ENCODE data around the gene HEATR5A. TPM values are rescaled to one million over a fixed set of nuclear protein-coding genes. Genes with fewer than 3 reads are reported as not detected.

The HEATR5A gene
- polyA plus RNA-seq, 2 of the 4 experiments (the other 2 are of a cell fraction): 29.5 to 49.5 TPM

DNA sequence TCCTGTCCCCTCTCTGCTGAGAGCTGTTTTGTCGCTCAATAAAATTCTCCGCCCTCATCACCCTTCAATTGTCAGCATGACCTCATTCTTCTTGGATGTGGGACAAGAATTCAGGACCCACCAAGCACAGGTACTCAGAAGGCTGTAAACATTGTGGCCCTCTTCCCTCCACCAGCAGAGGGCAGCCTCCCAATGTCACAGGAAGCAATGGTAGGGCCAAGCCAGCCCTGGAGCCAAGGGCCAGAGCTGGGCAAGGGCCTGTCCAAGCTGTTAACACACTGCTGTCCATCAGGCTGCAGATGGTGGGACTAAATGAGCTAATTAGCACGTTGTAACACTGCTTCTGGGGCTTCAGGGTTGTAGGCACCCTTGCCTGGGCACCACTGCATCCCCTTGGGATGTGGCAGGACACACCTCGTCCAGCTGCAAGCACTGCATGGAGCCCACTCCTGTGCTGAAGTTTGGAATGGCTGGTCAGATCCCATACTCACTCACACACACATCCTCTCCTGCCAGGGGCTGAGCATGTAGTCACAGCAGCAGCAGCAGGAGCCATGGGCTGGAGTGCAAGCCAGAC lies 150.1 kb downstream of the HEATR5A start:
- FAIRE-seq (no peak), DNase-seq (ENCODE audit: low read depth in 1 of 2, low spot score in 1 of 2) (peak in 1 of 2 experiments; percentile 53), ATAC-seq (peak in 1 of 2 experiments; percentile 74; a peak in 3 of 6 replicates)
- H3K27ac ChIP-seq: no peak overlapping the region
- no peak overlapping the region for H3K4me3 ChIP-seq
- 91% methylated on average over 2 of the region's 4 CpGs for WGBS (ENCODE audit: missing lambda C conversion rate)
- ChIA-PET CTCF (interaction anchor here (1.5 to 2.1 kb wide), 2 partner anchors 11 to 63 kb away, joined by 4 to 5 read pairs; partner anchors contain the start of gene HECTD1), POLR2A (no interaction called here)
- no peak overlapping the region for H3K4me2 ChIP-seq
- H3K9me3 ChIP-seq: 0 out of 3 replicates have a peak, but pooled peaks cover under 1% of the 10 kb centered on the region
- no peaks in the 10 kb centered on the region for H3K4me1 ChIP-seq
- no peak for TF ChIP-seq KDM5A (IDR thresholded peaks at IDR 0.05)
- TF ChIP-seq, protein P1, sequence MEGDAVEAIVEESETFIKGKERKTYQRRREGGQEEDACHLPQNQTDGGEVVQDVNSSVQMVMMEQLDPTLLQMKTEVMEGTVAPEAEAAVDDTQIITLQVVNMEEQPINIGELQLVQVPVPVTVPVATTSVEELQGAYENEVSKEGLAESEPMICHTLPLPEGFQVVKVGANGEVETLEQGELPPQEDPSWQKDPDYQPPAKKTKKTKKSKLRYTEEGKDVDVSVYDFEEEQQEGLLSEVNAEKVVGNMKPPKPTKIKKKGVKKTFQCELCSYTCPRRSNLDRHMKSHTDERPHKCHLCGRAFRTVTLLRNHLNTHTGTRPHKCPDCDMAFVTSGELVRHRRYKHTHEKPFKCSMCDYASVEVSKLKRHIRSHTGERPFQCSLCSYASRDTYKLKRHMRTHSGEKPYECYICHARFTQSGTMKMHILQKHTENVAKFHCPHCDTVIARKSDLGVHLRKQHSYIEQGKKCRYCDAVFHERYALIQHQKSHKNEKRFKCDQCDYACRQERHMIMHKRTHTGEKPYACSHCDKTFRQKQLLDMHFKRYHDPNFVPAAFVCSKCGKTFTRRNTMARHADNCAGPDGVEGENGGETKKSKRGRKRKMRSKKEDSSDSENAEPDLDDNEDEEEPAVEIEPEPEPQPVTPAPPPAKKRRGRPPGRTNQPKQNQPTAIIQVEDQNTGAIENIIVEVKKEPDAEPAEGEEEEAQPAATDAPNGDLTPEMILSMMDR (IDR thresholded peaks at IDR 0.05): peak; percentile 14; the same call in 1 of the 3 replicates
- TF ChIP-seq RAD21 (conservative IDR thresholded peaks at IDR 0.05 in 1 of 2, IDR thresholded peaks at IDR 0.05 in 1 of 2): peak in 1 of 2 experiments; percentile 40; a peak in 2 of 5 replicates

DNA sequence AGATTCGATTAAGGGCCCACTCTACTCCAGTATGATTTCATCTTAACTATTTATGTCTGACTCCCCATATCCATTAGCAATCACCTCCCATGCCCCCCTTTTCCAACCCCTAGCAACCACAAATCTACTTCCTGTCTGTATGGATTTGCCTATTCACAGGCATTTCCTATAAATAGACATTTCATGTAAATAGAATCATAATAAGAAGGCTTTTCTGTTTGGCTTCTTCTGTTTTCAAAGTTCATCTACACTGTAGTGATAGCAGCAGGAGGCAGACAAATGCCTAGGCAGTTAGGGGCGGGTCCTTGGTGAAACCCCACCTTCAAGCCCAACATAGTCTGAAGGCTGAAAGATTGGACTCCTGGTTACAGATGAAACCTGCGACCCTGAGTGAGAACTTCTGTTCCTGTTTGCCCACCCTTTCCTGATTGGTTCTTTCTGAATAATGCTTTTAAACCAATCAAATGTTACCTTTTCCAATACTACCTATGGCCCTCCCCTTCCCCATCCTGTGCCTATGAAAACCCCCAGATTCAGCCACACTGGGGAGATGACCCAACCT lies 150.6 kb downstream of the HEATR5A start:
- TF ChIP-seq KDM5A (IDR thresholded peaks at IDR 0.05): no peak
- TF ChIP-seq CHD2 (IDR thresholded peaks at IDR 0.05; ENCODE audit: low read length, partially characterized antibody): no peak
- no peak for TF ChIP-seq HOXB13 (CRISPR knock-in tag; IDR thresholded peaks at IDR 0.05; ENCODE audit: low read depth)
- TF ChIP-seq HOXB5 (CRISPR knock-in tag; IDR thresholded peaks at IDR 0.05): no peak
- TF ChIP-seq, protein P2, sequence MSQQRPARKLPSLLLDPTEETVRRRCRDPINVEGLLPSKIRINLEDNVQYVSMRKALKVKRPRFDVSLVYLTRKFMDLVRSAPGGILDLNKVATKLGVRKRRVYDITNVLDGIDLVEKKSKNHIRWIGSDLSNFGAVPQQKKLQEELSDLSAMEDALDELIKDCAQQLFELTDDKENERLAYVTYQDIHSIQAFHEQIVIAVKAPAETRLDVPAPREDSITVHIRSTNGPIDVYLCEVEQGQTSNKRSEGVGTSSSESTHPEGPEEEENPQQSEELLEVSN (IDR thresholded peaks at IDR 0.05; ENCODE audit: borderline replicate concordance, low read depth): no peak
- TF ChIP-seq, protein P3, sequence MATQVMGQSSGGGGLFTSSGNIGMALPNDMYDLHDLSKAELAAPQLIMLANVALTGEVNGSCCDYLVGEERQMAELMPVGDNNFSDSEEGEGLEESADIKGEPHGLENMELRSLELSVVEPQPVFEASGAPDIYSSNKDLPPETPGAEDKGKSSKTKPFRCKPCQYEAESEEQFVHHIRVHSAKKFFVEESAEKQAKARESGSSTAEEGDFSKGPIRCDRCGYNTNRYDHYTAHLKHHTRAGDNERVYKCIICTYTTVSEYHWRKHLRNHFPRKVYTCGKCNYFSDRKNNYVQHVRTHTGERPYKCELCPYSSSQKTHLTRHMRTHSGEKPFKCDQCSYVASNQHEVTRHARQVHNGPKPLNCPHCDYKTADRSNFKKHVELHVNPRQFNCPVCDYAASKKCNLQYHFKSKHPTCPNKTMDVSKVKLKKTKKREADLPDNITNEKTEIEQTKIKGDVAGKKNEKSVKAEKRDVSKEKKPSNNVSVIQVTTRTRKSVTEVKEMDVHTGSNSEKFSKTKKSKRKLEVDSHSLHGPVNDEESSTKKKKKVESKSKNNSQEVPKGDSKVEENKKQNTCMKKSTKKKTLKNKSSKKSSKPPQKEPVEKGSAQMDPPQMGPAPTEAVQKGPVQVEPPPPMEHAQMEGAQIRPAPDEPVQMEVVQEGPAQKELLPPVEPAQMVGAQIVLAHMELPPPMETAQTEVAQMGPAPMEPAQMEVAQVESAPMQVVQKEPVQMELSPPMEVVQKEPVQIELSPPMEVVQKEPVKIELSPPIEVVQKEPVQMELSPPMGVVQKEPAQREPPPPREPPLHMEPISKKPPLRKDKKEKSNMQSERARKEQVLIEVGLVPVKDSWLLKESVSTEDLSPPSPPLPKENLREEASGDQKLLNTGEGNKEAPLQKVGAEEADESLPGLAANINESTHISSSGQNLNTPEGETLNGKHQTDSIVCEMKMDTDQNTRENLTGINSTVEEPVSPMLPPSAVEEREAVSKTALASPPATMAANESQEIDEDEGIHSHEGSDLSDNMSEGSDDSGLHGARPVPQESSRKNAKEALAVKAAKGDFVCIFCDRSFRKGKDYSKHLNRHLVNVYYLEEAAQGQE (IDR thresholded peaks at IDR 0.05): no peak
- TF ChIP-seq RAD21 (conservative IDR thresholded peaks at IDR 0.05 in 1 of 2, IDR thresholded peaks at IDR 0.05 in 1 of 2): no peak
- TF ChIP-seq MYC (IDR thresholded peaks at IDR 0.05; ENCODE audit: borderline replicate concordance, low read length): no peak
- TF ChIP-seq RNF2 (IDR thresholded peaks at IDR 0.05; ENCODE audit: borderline replicate concordance, low read depth): no peak
- TF ChIP-seq KDM1A (IDR thresholded peaks at IDR 0.05; ENCODE audit: low read depth): no peak
- no peak for TF ChIP-seq HEYL (CRISPR knock-in tag; IDR thresholded peaks at IDR 0.05)
- TF ChIP-seq, protein P1 (IDR thresholded peaks at IDR 0.05): no peak
- TF ChIP-seq CBX8 (IDR thresholded peaks at IDR 0.05): no peak
- TF ChIP-seq, protein P4, sequence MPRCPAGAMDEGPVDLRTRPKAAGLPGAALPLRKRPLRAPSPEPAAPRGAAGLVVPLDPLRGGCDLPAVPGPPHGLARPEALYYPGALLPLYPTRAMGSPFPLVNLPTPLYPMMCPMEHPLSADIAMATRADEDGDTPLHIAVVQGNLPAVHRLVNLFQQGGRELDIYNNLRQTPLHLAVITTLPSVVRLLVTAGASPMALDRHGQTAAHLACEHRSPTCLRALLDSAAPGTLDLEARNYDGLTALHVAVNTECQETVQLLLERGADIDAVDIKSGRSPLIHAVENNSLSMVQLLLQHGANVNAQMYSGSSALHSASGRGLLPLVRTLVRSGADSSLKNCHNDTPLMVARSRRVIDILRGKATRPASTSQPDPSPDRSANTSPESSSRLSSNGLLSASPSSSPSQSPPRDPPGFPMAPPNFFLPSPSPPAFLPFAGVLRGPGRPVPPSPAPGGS (IDR thresholded peaks at IDR 0.05): no peak
- FAIRE-seq: no peak
- no peak overlapping the region for H3K4me3 ChIP-seq
- ChIA-PET CTCF (interaction anchor here (2.1 kb wide), 1 partner anchor 62 kb away, joined by 5 read pairs; the partner anchor contains the start of gene HECTD1), POLR2A (no interaction called here)
- no peak overlapping the region for H3K4me2 ChIP-seq
- no peak overlapping the region for H3K27ac ChIP-seq
- no peak for ATAC-seq
- no peak for DNase-seq (ENCODE audit: low read depth in 1 of 2, low spot score in 1 of 2)
- H3K4me1 ChIP-seq: no peaks in the 10 kb centered on the region; the same call in 2 of the 3 replicates
- WGBS (ENCODE audit: missing lambda C conversion rate): 57% methylated on average over 3 of the region's 3 CpGs
- no peaks in the 10 kb centered on the region for H3K9me3 ChIP-seq
